ENCODE measurements around the gene CHTF18.

CHTF18 gene

GRCh38 chr16:842711-843560 lies 54.5 kb downstream of the CHTF18 start:
- no peak overlapping the region for H3K27ac ChIP-seq
- POLR2A ChIA-PET (ENCODE audit: low non-redundant PET): no interaction called here
- no peak for DNase-seq (ENCODE audit: low spot score)
- no peak for TF ChIP-seq CTCF (conservative IDR thresholded peaks at IDR 0.05; ENCODE audit: low read depth)
- CTCF ChIA-PET: interaction anchor here (0.6 kb wide), 1 partner anchor 350 kb away, joined by 3 read pairs; no protein-coding TSS in a partner anchor

- no peak for DNase-seq (ENCODE audit: low spot score)
- TF ChIP-seq CTCF (conservative IDR thresholded peaks at IDR 0.05; ENCODE audit: low read depth): no peak
- no peak overlapping the region for H3K27ac ChIP-seq
- ChIA-PET POLR2A (ENCODE audit: low non-redundant PET) (no interaction called here), CTCF (no interaction called here)
Measured at GRCh38 chr16:843771-844170, 55.4 kb downstream of the CHTF18 start.

GRCh38 chr16:844638-845350 lies 56.4 kb downstream of the CHTF18 start:
- DNase-seq (ENCODE audit: low spot score): no peak
- no peak overlapping the region for H3K27ac ChIP-seq
- ChIA-PET POLR2A (ENCODE audit: low non-redundant PET) (no interaction called here), CTCF (interaction anchor here (0.6 kb wide), 1 partner anchor 130 kb away, joined by 8 read pairs; no protein-coding TSS in a partner anchor)
- no peak for TF ChIP-seq CTCF (conservative IDR thresholded peaks at IDR 0.05; ENCODE audit: low read depth)

- no peak for DNase-seq (ENCODE audit: low spot score)
- no peak overlapping the region for H3K27ac ChIP-seq
- POLR2A ChIA-PET (ENCODE audit: low non-redundant PET): no interaction called here
- CTCF ChIA-PET: no interaction called here
- TF ChIP-seq CTCF (conservative IDR thresholded peaks at IDR 0.05; ENCODE audit: low read depth): no peak
Measured at GRCh38 chr16:845351-845745, 56.9 kb downstream of the CHTF18 start.

- TF ChIP-seq CTCF (conservative IDR thresholded peaks at IDR 0.05; ENCODE audit: low read depth): no peak
- no peak overlapping the region for H3K27ac ChIP-seq
- ChIA-PET CTCF (no interaction called here), POLR2A (ENCODE audit: low non-redundant PET) (no interaction called here)
- DNase-seq (ENCODE audit: low spot score): no peak
Measured at GRCh38 chr16:847151-847550, 58.7 kb downstream of the CHTF18 start.

Data from RWPE1 (cell line).